ENCODE data around the gene NTN1. TPM values are rescaled to one million over a fixed set of nuclear protein-coding genes. Genes with fewer than 3 reads are reported as not detected.

The NTN1 gene
- total and polyA plus RNA-seq, 2 experiments from 2014 or later, result 0.11 to 0.21 TPM

GRCh38 chr17:9268546-9268945 is 247.2 kb downstream of the NTN1 start:
- H3K9me2 ChIP-seq (ENCODE audit: insufficient read depth), result no peaks in the 10 kb centered on the region
- H3K4me2 ChIP-seq (ENCODE audit: unreplicated experiment), result no peak overlapping the region
- in situ Hi-C loops (cut with MboI), result no loop called here
- H3K4me3 ChIP-seq, result no peak overlapping the region
- no peaks in the 10 kb centered on the region for H3K27me3 ChIP-seq (replicated peaks; ENCODE audit: insufficient read depth)
- no peaks in the 10 kb centered on the region for H3K9me3 ChIP-seq (ENCODE audit: low read depth)
- H3K27ac ChIP-seq, result no peak overlapping the region
- H3K9ac ChIP-seq, result no peak overlapping the region
- peaks cover 17% of the 10 kb centered on the region for H3F3A ChIP-seq (ENCODE audit: insufficient read depth)
- no peak overlapping the region for H2AFZ ChIP-seq
- H3K79me2 ChIP-seq (ENCODE audit: insufficient read depth), result no peaks in the 10 kb centered on the region
- TF ChIP-seq EZH2 (IDR thresholded peaks at IDR 0.05; ENCODE audit: insufficient read depth, poor library complexity, severe bottlenecking), result no peak
- TF ChIP-seq EZH2phosphoT487 (IDR thresholded peaks at IDR 0.05; ENCODE audit: insufficient read depth, low read depth), result no peak
- DNase-seq, result peak; percentile 42
- H3K36me3 ChIP-seq (ENCODE audit: low read depth), result no peaks in the 10 kb centered on the region
- H4K20me1 ChIP-seq (ENCODE audit: insufficient read depth), result no peaks in the 10 kb centered on the region
- 76 to 77% methylated on average over 6 of the region's 6 CpGs for WGBS, 2 experiments (ENCODE audit: low coverage in 1 of 2, low lambda C conversion rate in 2 of 2, missing lambda C conversion rate in 2 of 2)
- H3K4me1 ChIP-seq (ENCODE audit: insufficient read depth), result peaks cover 19% of the 10 kb centered on the region

GRCh38 chr17:9269350-9270035 is 248.2 kb downstream of the NTN1 start:
- 72 to 78% methylated on average over 7 of the region's 7 CpGs for WGBS, 2 experiments (ENCODE audit: low coverage in 1 of 2, low lambda C conversion rate in 2 of 2, missing lambda C conversion rate in 2 of 2)

GRCh38 chr17:9270921-9271320 is 249.6 kb downstream of the NTN1 start:
- no peaks in the 10 kb centered on the region for H3K79me2 ChIP-seq (ENCODE audit: insufficient read depth)
- H3K4me1 ChIP-seq (ENCODE audit: insufficient read depth), result peaks cover 27% of the 10 kb centered on the region
- no peaks in the 10 kb centered on the region for H3K27me3 ChIP-seq (replicated peaks; ENCODE audit: insufficient read depth)
- H3K9me2 ChIP-seq (ENCODE audit: insufficient read depth), result no peaks in the 10 kb centered on the region
- H3K9me3 ChIP-seq (ENCODE audit: low read depth), result no peaks in the 10 kb centered on the region
- no peaks in the 10 kb centered on the region for H4K20me1 ChIP-seq (ENCODE audit: insufficient read depth)
- no peak overlapping the region for H3K27ac ChIP-seq
- H2AFZ ChIP-seq, result no peak overlapping the region
- in situ Hi-C loops (cut with MboI), result no loop called here
- no peaks in the 10 kb centered on the region for H3K36me3 ChIP-seq (ENCODE audit: low read depth)
- peaks cover 25% of the 10 kb centered on the region for H3F3A ChIP-seq (ENCODE audit: insufficient read depth)
- H3K4me2 ChIP-seq (ENCODE audit: unreplicated experiment), result no peak overlapping the region
- TF ChIP-seq EZH2 (IDR thresholded peaks at IDR 0.05; ENCODE audit: insufficient read depth, poor library complexity, severe bottlenecking), result no peak
- no peak for TF ChIP-seq EZH2phosphoT487 (IDR thresholded peaks at IDR 0.05; ENCODE audit: insufficient read depth, low read depth)
- DNase-seq, result no peak
- H3K9ac ChIP-seq, result no peak overlapping the region
- WGBS, 2 experiments (ENCODE audit: low coverage in 1 of 2, low lambda C conversion rate in 2 of 2, missing lambda C conversion rate in 2 of 2), result 94 to 96% methylated on average over 9 of the region's 9 CpGs
- H3K4me3 ChIP-seq, result no peak overlapping the region

More at GRCh38 chr17:9269350-9270035, 248.2 kb downstream of the NTN1 start:
- H3K9me2 ChIP-seq (ENCODE audit: insufficient read depth), result no peaks in the 10 kb centered on the region
- no peaks in the 10 kb centered on the region for H3K27me3 ChIP-seq (replicated peaks; ENCODE audit: insufficient read depth)
- no peak overlapping the region for H2AFZ ChIP-seq
- no peaks in the 10 kb centered on the region for H3K36me3 ChIP-seq (ENCODE audit: low read depth)
- peaks cover 25% of the 10 kb centered on the region for H3F3A ChIP-seq (ENCODE audit: insufficient read depth)
- H4K20me1 ChIP-seq (ENCODE audit: insufficient read depth), result no peaks in the 10 kb centered on the region
- TF ChIP-seq EZH2phosphoT487 (IDR thresholded peaks at IDR 0.05; ENCODE audit: insufficient read depth, low read depth) (no peak), EZH2 (IDR thresholded peaks at IDR 0.05; ENCODE audit: insufficient read depth, poor library complexity, severe bottlenecking) (no peak)
- no peak for DNase-seq
- peaks cover 27% of the 10 kb centered on the region for H3K4me1 ChIP-seq (ENCODE audit: insufficient read depth)
- no peaks in the 10 kb centered on the region for H3K79me2 ChIP-seq (ENCODE audit: insufficient read depth)
- no peak overlapping the region for H3K4me3 ChIP-seq
- in situ Hi-C loops (cut with MboI), result no loop called here
- no peaks in the 10 kb centered on the region for H3K9me3 ChIP-seq (ENCODE audit: low read depth)
- no peak overlapping the region for H3K27ac ChIP-seq
- H3K9ac ChIP-seq, result no peak overlapping the region
- no peak overlapping the region for H3K4me2 ChIP-seq (ENCODE audit: unreplicated experiment)

- WGBS, 2 experiments (ENCODE audit: low coverage in 1 of 2, low lambda C conversion rate in 2 of 2, missing lambda C conversion rate in 2 of 2), result 11 to 13% methylated on average over 8 of the region's 8 CpGs
- no peaks in the 10 kb centered on the region for H3K79me2 ChIP-seq (ENCODE audit: insufficient read depth)
- peak overlapping the region; percentile 75 for H3K27ac ChIP-seq
- no peaks in the 10 kb centered on the region for H3K9me2 ChIP-seq (ENCODE audit: insufficient read depth)
- in situ Hi-C loops (cut with MboI), result no loop called here
- H3K9ac ChIP-seq, result peak overlapping the region; percentile 64
- H3K9me3 ChIP-seq (ENCODE audit: low read depth), result no peaks in the 10 kb centered on the region
- H3F3A ChIP-seq (ENCODE audit: insufficient read depth), result peaks cover 25% of the 10 kb centered on the region
- H3K4me2 ChIP-seq (ENCODE audit: unreplicated experiment), result peak overlapping the region; percentile 90
- H4K20me1 ChIP-seq (ENCODE audit: insufficient read depth), result no peaks in the 10 kb centered on the region
- H2AFZ ChIP-seq, result peak overlapping the region; percentile 68
- TF ChIP-seq EZH2phosphoT487 (IDR thresholded peaks at IDR 0.05; ENCODE audit: insufficient read depth, low read depth), result no peak
- no peak for TF ChIP-seq EZH2 (IDR thresholded peaks at IDR 0.05; ENCODE audit: insufficient read depth, poor library complexity, severe bottlenecking)
- H3K4me1 ChIP-seq (ENCODE audit: insufficient read depth), result peaks cover 27% of the 10 kb centered on the region
- H3K36me3 ChIP-seq (ENCODE audit: low read depth), result no peaks in the 10 kb centered on the region
- peak; percentile 40 for DNase-seq
- H3K4me3 ChIP-seq, result peak overlapping the region; percentile 65
- H3K27me3 ChIP-seq (replicated peaks; ENCODE audit: insufficient read depth), result no peaks in the 10 kb centered on the region
Observed at GRCh38 chr17:9271989-9272388, 250.7 kb downstream of the NTN1 start.
